ENCODE data around the gene CSF2.
"Not testable (repeated sequence)": the region's sequence is repeated elsewhere in the genome, so short reads cannot be mapped to it uniquely, and the experiment has no call there.

CSF2 gene

GRCh38 chr5:132094393-132095076 is 20.9 kb downstream of the CSF2 start:
- DNase-seq, result no peak

- no peak for DNase-seq
Measured at GRCh38 chr5:132095077-132095410, 21.5 kb downstream of the CSF2 start.

GRCh38 chr5:132095424-132095972 is 21.9 kb downstream of the CSF2 start:
- no peak for DNase-seq

DNA sequence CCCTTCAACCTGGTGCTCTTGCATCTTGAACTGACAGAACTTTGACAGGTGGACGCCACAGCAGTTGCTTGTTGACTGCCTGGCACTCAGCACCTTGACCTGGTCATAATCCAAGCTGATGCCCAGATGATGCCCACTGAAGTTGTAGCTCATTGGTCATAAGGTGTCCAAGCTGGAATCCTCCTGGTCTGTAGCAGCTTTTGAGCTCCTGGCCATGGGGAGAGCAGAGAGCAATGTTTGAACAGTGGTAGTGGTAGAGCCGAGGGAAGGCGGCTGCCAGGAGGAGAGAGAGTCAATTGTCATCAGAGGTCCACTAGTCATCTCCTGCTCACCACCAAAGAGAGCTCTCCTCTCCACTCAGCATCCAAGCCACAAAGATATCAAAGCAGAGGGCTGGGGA is 23.3 kb downstream of the CSF2 start:
- DNase-seq, result no peak

DNA sequence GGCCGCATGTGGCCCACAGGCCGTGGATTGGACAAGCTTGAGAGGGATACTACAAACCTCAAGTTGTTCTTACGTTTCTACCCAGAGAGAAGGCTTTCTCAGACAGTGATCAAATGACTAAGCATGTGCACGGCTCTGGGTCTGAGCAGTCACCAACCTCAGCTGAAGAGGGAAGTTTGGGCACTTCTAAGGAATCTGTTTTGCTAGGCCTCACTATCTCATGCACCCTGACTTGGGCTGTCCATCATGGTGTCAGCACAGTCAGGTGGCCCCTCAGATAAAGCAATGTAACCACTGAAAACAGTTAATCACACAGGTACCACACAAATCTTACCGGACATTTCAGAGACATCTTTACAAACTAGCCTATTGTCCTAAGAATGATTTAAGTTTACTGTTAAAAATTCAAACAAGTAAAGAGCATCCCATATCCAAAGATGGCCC is 24.6 kb downstream of the CSF2 start:
- DNase-seq, result no peak

DNA sequence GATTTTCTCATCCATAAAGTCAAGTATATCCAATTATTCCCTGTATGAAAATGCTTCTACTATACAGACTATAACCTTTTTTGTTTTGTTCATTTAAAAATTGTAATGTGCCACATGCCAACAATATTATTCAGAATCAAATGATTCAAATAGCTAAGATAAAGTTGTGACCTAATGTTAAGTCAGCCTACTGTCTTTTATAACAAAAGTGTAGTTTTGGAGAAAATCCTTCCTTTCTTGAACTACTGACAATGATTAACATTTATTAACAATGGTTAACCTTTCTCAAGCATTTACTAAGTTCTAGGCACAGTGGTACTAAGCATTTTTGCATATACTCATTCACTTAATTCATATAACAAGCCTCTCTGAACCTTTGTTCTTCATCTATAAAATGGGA is 25.0 kb downstream of the CSF2 start:
- no peak for DNase-seq

- DNase-seq, result no peak
Measured at GRCh38 chr5:132099076-132099748, 25.6 kb downstream of the CSF2 start.

DNA sequence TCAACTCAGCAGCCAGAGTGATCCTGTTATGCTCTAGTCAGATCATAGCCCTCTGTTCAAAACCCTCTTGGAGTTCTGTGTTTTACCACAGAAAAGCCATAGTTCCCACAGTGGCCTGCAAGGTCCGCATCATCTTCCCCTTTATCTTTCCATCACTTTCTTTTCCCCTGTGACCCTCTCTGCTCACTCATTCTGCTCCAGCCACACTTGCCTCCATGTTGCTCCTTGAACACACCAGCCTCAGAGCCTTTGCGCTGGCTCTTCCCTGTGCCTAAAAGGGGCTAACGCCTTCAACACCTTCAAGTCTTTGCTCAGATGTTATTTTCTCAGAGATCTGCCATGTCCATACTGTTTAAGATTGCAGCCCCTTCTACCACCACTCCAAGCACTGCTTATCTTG is 26.3 kb downstream of the CSF2 start:
- DNase-seq, result no peak

DNA sequence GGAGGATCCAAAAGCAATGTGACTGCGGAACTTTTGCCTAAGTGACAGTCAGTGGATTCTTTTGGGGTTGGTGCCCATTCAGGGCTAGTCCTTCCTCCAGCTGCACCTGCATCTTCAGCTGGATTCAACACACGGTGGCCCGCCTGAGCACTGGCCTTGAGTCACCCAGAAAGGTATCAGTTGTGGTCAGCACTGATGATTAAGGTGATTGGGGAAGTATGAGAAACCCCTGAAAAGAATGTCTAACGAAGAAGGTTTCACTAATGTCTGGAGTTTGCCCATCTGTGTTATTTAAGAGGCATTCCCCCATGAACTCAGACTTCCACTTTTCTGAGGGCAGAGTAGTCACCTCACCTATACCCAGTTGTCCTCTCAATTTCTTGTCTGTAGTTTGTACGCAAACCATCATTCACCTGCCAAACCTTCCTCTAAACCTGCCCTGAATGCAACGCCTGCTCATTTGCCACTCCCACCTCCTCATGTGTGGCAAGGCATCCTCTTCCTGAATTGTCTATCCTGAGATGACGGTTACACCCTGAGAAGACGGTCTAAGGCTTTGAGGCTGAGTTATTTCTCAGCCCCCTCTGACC is 27.2 kb downstream of the CSF2 start:
- DNase-seq, result no peak

DNA sequence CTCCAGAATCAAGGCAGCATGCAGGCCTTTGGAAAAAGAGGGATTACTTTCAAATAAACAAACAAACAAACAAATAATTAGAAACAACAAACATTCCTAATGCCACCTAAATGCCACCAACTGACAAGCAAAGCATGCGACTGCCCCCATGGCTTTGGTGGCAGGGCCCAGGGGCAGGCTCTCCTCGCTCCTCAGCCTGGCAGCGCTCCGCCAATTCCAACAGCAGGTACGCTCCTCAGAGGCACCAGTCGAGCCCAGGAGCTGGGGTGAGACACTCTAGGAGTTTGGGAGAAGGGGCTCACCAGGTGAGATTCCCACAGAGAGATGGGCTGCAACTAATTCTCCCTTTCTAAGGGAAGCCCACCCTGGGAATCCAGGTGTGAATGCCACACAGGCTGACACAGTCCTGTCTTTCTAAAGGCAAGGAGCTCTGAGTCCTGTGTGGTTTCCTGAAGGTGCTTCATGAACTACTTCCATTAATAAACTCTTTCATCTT is 27.8 kb downstream of the CSF2 start:
- no peak for DNase-seq

DNA sequence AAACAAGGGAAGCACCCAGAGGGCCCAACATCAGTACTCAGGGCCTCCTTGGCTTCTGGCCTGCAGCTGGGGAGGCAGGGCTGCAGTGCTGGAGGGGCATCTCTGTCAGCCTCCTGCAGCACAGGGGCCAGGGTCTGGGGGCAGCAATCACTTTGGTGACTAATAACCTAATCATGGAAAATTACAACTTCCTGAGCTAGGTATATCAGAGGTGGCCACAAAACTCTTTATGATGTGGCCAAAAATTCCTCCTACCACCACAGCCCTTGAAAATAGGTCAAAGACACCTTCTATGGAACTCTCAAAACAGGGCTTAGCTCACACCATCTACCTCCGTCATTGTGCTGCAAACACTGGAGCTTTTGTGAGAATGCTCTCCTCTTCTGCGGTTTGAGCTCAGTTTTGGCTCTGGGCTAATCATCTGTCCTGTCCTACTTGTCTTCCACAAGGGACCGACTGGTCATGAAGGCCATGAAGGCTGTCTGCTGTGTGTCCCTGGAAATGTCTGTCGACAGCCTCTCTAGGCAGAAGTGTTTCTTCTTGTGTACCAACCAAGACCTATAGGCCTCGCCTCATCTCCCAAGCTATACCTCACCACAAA is 28.6 kb downstream of the CSF2 start:
- no peak for DNase-seq

DNA sequence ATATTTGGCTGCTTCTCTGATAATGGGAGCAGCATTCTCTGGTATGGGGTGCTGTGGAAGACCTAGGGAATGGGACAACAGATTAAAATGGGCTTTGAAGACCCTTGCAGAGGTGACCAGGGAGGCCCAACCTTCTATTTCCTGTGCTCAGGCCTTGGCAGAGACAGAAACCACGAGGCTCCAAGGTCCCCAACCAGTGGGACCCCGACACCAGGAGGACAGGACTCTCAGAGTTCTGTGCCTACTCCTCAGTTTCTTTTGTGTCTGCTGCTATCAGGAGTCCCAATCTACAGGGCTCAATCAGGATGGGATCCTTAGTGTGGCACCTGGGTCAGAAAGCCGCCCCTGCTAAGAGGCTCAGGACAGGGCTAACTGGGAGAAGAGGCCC is 29.3 kb downstream of the CSF2 start:
- DNase-seq, result no peak

GRCh38 chr5:132103332-132103951 is 29.9 kb downstream of the CSF2 start:
- no peak for DNase-seq

DNA sequence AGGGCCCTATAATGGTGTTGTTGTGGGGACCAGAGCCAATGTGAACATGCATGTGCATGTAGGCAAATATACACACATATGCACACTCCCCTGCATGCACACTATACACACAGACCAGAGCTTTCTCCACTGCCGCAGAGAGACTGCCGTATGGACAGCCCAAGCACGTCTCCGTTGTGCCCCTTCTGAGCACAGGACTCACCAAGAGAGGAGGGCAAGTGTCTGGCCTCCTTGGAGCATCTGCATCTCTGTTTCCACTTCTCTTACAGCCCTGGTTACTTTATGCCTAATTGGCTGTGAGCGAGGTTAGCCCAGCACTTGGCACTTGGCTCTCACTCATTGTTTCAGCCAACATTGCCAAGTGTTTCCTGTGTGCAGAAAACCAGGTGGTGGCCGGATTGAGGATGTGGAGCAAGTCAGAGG is 30.4 kb downstream of the CSF2 start:
- DNase-seq, result no peak

- DNase-seq, result no peak
Measured at GRCh38 chr5:132104556-132104955, 31.0 kb downstream of the CSF2 start.

GRCh38 chr5:132105688-132106087 is 32.1 kb downstream of the CSF2 start:
- DNase-seq, result no peak

DNA sequence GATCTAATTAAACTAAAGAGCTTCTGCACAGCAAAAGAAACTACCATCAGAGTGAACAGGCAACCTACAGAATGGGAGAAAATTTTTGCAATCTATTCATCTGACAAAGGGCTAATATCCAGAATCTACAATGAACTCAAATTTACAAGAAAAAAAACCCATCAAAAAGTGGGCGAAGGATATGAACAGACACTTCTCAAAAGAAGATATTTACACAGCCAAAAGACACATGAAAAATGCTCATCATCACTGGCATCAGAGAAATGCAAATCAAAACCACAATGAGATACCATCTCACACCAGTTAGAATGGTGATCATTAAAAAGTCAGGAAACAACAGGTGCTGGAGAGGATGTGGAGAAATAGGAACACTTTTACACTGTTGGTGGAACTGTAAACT is 34.9 kb downstream of the CSF2 start:
- DNase-seq, result not testable (repeated sequence)

DNA sequence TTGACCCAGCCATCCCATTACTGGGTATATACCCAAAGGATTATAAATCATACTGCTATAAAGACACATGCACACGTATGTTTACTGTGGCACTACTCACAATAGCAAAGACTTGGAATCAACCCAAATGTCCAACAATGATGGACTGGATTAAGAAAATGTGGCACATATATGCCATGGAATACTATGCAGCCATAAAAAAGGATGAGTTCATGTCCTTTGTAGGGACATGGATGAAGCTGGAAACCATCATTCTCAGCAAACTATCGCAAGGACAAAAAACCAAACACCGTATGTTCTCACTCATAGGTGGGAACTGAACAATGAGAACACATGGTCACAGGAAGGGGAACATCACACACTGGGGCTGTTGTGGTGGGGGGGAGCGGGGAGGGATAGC is 35.4 kb downstream of the CSF2 start:
- DNase-seq, result not testable (repeated sequence)

DNA sequence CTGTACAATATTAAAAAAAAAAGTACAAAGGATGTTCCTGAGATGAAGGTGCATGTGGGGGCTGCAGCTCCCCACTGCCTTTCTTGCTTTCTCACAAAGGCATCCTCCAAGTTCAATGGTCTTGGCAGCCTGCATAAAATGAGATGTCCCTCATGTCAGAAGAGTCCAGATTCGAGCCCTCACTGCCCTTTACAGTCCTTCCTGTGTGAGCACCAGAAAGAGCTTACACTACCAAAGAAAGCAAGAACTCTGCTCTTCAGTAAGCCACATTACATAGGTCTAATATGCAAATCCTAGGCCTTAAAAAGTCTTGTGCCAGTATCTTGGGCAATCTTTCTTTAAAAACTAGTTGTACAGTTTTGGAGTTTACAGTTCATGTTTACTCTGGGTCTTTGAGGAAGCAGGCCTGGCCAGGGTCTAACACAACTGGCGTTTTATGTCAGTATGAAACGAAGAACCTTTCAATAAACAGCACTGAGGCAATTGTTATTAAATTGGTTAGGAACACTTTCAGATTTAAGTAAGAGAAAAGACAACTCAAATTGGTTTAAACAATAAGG is 36.0 kb downstream of the CSF2 start:
- DNase-seq, result no peak

- no peak for DNase-seq
Measured at GRCh38 chr5:132110195-132110594, 36.6 kb downstream of the CSF2 start.

DNA sequence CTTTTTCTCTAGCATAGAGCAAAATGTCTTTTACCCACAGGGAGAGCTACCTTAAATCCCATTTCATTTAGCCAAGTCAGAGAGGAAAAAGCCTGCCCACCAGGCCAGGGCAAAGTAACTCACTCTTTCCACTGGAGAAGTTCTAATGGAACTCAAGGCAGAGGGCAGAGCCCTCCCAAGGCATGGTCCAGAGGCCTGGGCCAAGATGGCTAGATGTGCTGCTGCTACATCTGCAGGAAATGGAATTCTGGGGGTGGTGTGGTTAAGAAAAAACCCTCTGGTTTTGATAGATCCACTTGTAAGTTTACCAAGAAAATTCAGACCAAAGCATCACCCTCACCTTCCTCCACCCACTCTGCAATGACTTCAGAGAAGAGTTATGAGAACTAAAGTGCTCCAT is 37.3 kb downstream of the CSF2 start:
- no peak for DNase-seq

GRCh38 chr5:132112111-132112510 is 38.5 kb downstream of the CSF2 start:
- no peak for DNase-seq

Data from NCI-H1417 treated with DMSO at 0.1 percent for 48 hours (cell line).